AG04450 (cell line): ENCODE data around the gene DLG5. TPM values are rescaled to one million over a fixed set of nuclear protein-coding genes. Genes with fewer than 3 reads are reported as not detected.
A peak's percentile ranks its signal among the peaks of the same experiment; 100 is the strongest.

Experiments
- CTCF ChIA-PET: fragments of 300-600, 350-600 bp; formaldehyde crosslinking; extraction: SDS; loops from one replicate; lab custom pipeline; 2022; ENCODE audit warnings: antibody characterized with exemption, inconsistent platforms; lab: Charles Lee
- POLR2A ChIA-PET: fragments of 350-600 bp; formaldehyde crosslinking; extraction: SDS; loops from one replicate; lab custom pipeline; 2021; ENCODE audit warnings: antibody characterized with exemption, inconsistent platforms; lab: Yijun Ruan, JAX
- DNase-seq: peaks from one replicate; pipeline ENCODE4 v3.0.0-alpha.2; 2011; ENCODE audit warnings: low read depth, low spot score
- H3K27ac ChIP-seq: one replicate; pipeline ENCODE4 v1.5.1; 2012; ENCODE audit warnings: low read depth, low read length, control low read depth
- H3K27me3 ChIP-seq: one replicate; pipeline ENCODE4 v1.6.0; 2012; ENCODE audit warnings: low read length; ENCODE audit not compliant: control insufficient read depth, insufficient read depth
- H3K4me3 ChIP-seq: 2 replicates; pipeline ENCODE4 v1.5.1; 2011; ENCODE audit warnings: mild to moderate bottlenecking, low read depth, low read length, control low read depth
- H3K9me3 ChIP-seq: 2 replicates; pipeline ENCODE4 v1.5.1; 2012; ENCODE audit warnings: low read length; ENCODE audit not compliant: control insufficient read depth, insufficient read depth
- CTCF ChIP-seq: IDR thresholded peaks from 2 replicates; pipeline ENCODE4 v1.5.1; 2011; ENCODE audit warnings: low read depth, low read length, control low read depth, inconsistent platforms
- polyA plus RNA-seq: library from polyadenylated mRNA; depleted of rRNA; stranded (reverse); fragments of >200 nt; gene quantifications from 2 replicates; pipeline ENCODE4 v1.2.3, GENCODE V29; 2011

Gene DLG5
- polyA plus RNA-seq, 1 experiment, result 16.3 TPM

GRCh38 chr10:77888356-77888703 lies 38.2 kb downstream of the DLG5 start:
- H3K4me3 ChIP-seq, result peak overlapping the region; percentile 31; the same call in 1 of the 2 replicates
- DNase-seq, result no peak

GRCh38 chr10:77887631-77888355 lies 38.8 kb downstream of the DLG5 start:
- no peaks in the 10 kb centered on the region for H3K27me3 ChIP-seq
- POLR2A ChIA-PET, result no interaction called here
- H3K4me3 ChIP-seq, result peak overlapping the region; percentile 31
- DNase-seq, result no peak
- CTCF ChIA-PET, result no interaction called here
- no peaks in the 10 kb centered on the region for H3K9me3 ChIP-seq
- no peak for TF ChIP-seq CTCF
- peak overlapping the region; percentile 52 for H3K27ac ChIP-seq

More at GRCh38 chr10:77888356-77888703, 38.2 kb downstream of the DLG5 start:
- no peak for TF ChIP-seq CTCF
- POLR2A ChIA-PET, result no interaction called here
- Histone ChIP-seq H3K9me3 (no peaks in the 10 kb centered on the region), H3K27me3 (no peaks in the 10 kb centered on the region), H3K27ac (no peak overlapping the region)
- CTCF ChIA-PET, result no interaction called here

GRCh38 chr10:77886795-77887355 lies 39.7 kb downstream of the DLG5 start:
- ChIA-PET POLR2A (no interaction called here), CTCF (no interaction called here)
- DNase-seq, result no peak
- Histone ChIP-seq H3K9me3 (no peaks in the 10 kb centered on the region), H3K4me3 (no peak overlapping the region), H3K27ac (no peak overlapping the region), H3K27me3 (no peaks in the 10 kb centered on the region)
- TF ChIP-seq CTCF, result no peak

GRCh38 chr10:77884181-77884580 lies 42.4 kb downstream of the DLG5 start:
- POLR2A ChIA-PET, result no interaction called here
- CTCF ChIA-PET, result interaction anchor here (0.8 kb wide), 1 partner anchor 11 kb away, joined by 3 read pairs; no protein-coding TSS in a partner anchor
- H3K27me3 ChIP-seq, result no peaks in the 10 kb centered on the region
- TF ChIP-seq CTCF, result no peak
- no peak for DNase-seq
- no peak overlapping the region for H3K27ac ChIP-seq
- no peaks in the 10 kb centered on the region for H3K9me3 ChIP-seq
- no peak overlapping the region for H3K4me3 ChIP-seq

- ChIA-PET CTCF (no interaction called here), POLR2A (interaction anchor here (1.1 kb wide), 1 partner anchor 18 kb away, joined by 3 read pairs; no protein-coding TSS in a partner anchor)
- DNase-seq, result no peak
- Histone ChIP-seq H3K27me3 (no peaks in the 10 kb centered on the region), H3K9me3 (no peaks in the 10 kb centered on the region), H3K27ac (no peak overlapping the region), H3K4me3 (no peak overlapping the region)
- no peak for TF ChIP-seq CTCF
Measured at GRCh38 chr10:77881636-77882035, 44.9 kb downstream of the DLG5 start.
